Lower leg skin (tissue), 3 donors: ENCODE data around the gene SNX5.

Source experiments
- POLR2A ChIP-seq, 2 donors: fragments of 450-650 bp; IDR thresholded peaks; one replicate each; pipeline ENCODE4 v1.6.1; 2016 to 2017; ENCODE audit warnings: antibody characterized with exemption in 2 of 2, mild to moderate bottlenecking in 1 of 2, moderate library complexity in 1 of 2
- TF ChIP-seq, protein P1 (sequence below), 3 donors: fragments of 450-650 bp; IDR thresholded peaks; one replicate each; pipeline ENCODE4 v1.5.1; 2016; ENCODE audit warnings: antibody characterized with exemption in 3 of 3, mild to moderate bottlenecking in 3 of 3, moderate library complexity in 2 of 3

DNA sequence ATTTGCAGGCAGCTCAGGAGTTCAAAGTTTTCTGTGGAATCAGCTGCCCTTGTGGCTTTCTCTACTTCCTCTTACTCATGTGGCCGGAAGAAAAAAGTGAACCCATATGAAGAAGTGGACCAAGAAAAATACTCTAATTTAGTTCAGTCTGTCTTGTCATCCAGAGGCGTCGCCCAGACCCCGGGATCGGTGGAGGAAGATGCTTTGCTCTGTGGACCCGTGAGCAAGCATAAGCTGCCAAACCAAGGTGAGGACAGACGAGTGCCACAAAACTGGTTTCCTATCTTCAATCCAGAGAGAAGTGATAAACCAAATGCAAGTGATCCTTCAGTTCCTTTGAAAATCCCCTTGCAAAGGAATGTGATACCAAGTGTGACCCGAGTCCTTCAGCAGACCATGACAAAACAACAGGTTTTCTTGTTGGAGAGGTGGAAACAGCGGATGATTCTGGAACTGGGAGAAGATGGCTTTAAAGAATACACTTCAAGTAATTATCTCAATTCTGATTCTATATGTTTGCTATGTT is 1.4 kb upstream of the SNX5 start:
- TF ChIP-seq, protein P1, sequence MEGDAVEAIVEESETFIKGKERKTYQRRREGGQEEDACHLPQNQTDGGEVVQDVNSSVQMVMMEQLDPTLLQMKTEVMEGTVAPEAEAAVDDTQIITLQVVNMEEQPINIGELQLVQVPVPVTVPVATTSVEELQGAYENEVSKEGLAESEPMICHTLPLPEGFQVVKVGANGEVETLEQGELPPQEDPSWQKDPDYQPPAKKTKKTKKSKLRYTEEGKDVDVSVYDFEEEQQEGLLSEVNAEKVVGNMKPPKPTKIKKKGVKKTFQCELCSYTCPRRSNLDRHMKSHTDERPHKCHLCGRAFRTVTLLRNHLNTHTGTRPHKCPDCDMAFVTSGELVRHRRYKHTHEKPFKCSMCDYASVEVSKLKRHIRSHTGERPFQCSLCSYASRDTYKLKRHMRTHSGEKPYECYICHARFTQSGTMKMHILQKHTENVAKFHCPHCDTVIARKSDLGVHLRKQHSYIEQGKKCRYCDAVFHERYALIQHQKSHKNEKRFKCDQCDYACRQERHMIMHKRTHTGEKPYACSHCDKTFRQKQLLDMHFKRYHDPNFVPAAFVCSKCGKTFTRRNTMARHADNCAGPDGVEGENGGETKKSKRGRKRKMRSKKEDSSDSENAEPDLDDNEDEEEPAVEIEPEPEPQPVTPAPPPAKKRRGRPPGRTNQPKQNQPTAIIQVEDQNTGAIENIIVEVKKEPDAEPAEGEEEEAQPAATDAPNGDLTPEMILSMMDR (IDR thresholded peaks at IDR 0.05): no peak
- no peak for TF ChIP-seq POLR2A (IDR thresholded peaks at IDR 0.05)
